H1 (cell line): Measurements from ENCODE around the gene GPR160.

Source experiments
- CBX5 ChIP-seq: fragments of 300-800, 300-1000 bp; sonication (generic); IDR thresholded peaks from 2 replicates; pipeline ENCODE4 v1.7.1; 2016; ENCODE audit warnings: antibody characterized with exemption, low read length, low read depth
- CTCF ChIP-seq, 3 experiments: IDR thresholded peaks; 1 replicate in 2 of 3; 2 replicates in 1 of 3; pipeline versions ENCODE4 v1.5.1 to v1.6.1; 2011; ENCODE audit warnings: low read length in 3 of 3, mild to moderate bottlenecking in 3 of 3, inconsistent platforms in 2 of 3, low read depth in 1 of 3, moderate library complexity in 1 of 3; ENCODE audit not compliant: insufficient read depth in 1 of 3; ENCODE audit errors: control extremely low read depth in 1 of 3
- JUN ChIP-seq: IDR thresholded peaks from 2 replicates; pipeline ENCODE4 v1.6.1; 2011; ENCODE audit warnings: low read depth, mild to moderate bottlenecking, improper control_type of control experiment, low read length
- POLR2A ChIP-seq, 2 experiments: IDR thresholded peaks; 1 replicate in 1 of 2; 2 replicates in 1 of 2; pipeline ENCODE4 v1.6.1; 2011; ENCODE audit warnings: low read depth in 2 of 2, low read length in 2 of 2, mild to moderate bottlenecking in 2 of 2; ENCODE audit errors: control extremely low read depth in 1 of 2
- POLR2AphosphoS5 ChIP-seq: IDR thresholded peaks from 2 replicates; pipeline ENCODE4 v1.6.1; 2011; ENCODE audit warnings: low read depth, low read length

DNA sequence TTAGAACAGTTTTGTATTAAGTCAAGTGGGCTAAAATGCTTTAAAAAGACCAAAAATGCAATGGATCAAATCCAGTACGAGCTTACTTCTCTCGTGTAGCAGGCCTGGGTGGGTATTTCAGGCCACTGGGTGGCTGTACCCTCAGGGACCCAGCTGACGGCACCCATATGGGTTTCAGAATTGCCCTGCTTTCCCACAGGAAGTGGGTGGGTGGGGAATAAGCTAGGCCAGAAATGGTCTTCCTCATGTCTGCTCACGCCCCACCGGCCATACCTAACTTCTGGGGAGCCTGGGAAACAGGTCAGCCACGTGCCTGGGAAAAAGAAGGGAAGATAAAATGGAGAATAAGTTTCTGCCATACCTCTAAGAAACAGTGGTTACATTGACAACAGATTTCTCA lies 20.3 kb downstream of the GPR160 start:
- TF ChIP-seq CTCF (IDR thresholded peaks at IDR 0.05; ENCODE audit: control extremely low read depth in 1 of 3, insufficient read depth in 1 of 3, low read depth in 1 of 3, low read length in 3 of 3) (no peak), CBX5 (no peak), JUN (no peak), POLR2AphosphoS5 (no peak), POLR2A (IDR thresholded peaks at IDR 0.05; ENCODE audit: control extremely low read depth in 1 of 2, low read depth in 2 of 2, low read length in 2 of 2) (no peak)
